ENCODE data around the gene DACT2. TPM values are rescaled to one million over a fixed set of nuclear protein-coding genes. Genes with fewer than 3 reads are reported as not detected.

DACT2 gene
- total and polyA plus RNA-seq, 12 donors: 0.09 to 1.5 (median 0.65) TPM

GRCh38 chr6:168305863-168306262 lies 13.7 kb downstream of the DACT2 start:
- Histone ChIP-seq H3K4me1 (no peaks in the 10 kb centered on the region), H3K27ac (no peak overlapping the region), H3K4me3 (no peak overlapping the region), H3K27me3 (peaks cover 0 to 28% (median 8%) of the 10 kb centered on the region in 7 donors), H3K36me3 (no peaks in the 10 kb centered on the region), H3K9me3 (no peaks in the 10 kb centered on the region)
- 73% methylated on average over 9 of the region's 9 CpGs for WGBS, 2 donors
- no peak for DNase-seq
- TF ChIP-seq, protein P1, sequence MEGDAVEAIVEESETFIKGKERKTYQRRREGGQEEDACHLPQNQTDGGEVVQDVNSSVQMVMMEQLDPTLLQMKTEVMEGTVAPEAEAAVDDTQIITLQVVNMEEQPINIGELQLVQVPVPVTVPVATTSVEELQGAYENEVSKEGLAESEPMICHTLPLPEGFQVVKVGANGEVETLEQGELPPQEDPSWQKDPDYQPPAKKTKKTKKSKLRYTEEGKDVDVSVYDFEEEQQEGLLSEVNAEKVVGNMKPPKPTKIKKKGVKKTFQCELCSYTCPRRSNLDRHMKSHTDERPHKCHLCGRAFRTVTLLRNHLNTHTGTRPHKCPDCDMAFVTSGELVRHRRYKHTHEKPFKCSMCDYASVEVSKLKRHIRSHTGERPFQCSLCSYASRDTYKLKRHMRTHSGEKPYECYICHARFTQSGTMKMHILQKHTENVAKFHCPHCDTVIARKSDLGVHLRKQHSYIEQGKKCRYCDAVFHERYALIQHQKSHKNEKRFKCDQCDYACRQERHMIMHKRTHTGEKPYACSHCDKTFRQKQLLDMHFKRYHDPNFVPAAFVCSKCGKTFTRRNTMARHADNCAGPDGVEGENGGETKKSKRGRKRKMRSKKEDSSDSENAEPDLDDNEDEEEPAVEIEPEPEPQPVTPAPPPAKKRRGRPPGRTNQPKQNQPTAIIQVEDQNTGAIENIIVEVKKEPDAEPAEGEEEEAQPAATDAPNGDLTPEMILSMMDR (IDR thresholded peaks at IDR 0.05): no peak
- ATAC-seq: no peak
- intact Hi-C loops (cut with DNase I): no loop called here

DNA sequence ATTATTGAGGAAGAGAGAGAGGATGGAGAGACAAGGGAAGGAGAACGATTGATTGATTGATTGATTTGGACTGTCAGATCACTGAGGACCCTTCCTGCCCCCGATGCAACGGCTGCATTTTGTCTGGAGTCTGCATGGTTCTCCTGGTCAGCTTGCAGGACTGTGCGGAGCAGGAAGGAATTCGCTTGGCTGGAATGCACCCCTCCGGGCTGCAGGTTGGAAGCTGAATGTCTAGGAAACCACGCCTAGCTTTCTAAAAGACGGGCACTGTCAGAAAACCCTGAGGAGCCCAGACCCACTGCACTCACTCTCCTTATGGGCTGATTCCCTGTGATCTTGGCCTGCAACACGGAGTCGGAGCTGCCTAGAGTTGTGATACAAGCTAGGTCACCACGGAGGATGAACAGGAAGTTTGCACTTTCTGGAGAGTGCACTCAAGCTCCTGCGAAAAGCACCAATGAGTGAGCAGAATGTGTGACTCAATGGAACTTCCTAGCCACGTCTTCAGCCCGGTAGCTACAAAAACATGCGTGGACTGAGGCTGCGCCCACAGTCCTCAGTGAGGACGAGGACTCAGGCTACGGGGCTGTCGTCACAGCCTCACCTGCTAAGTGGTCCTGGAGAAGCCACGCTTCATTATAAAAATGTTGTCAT lies 14.4 kb downstream of the DACT2 start:
- no peak for ATAC-seq
- no peak overlapping the region for H3K27ac ChIP-seq
- no peak overlapping the region for H3K4me3 ChIP-seq
- H3K4me1 ChIP-seq: no peaks in the 10 kb centered on the region
- no peak for DNase-seq
- H3K9me3 ChIP-seq: no peaks in the 10 kb centered on the region
- peaks cover 0 to 28% (median 8%) of the 10 kb centered on the region in 7 donors for H3K27me3 ChIP-seq
- intact Hi-C loops (cut with DNase I): no loop called here
- TF ChIP-seq, protein P1 (IDR thresholded peaks at IDR 0.05): no peak
- 76 to 77% methylated on average over 20 of the region's 20 CpGs for WGBS, 2 donors
- no peaks in the 10 kb centered on the region for H3K36me3 ChIP-seq

- WGBS, 2 donors: 91 to 94% methylated on average over 7 of the region's 7 CpGs
- TF ChIP-seq, protein P1 (IDR thresholded peaks at IDR 0.05): no peak
- intact Hi-C loops (cut with DNase I): no loop called here
- H3K4me3 ChIP-seq: no peak overlapping the region
- no peaks in the 10 kb centered on the region for H3K9me3 ChIP-seq
- H3K4me1 ChIP-seq: no peaks in the 10 kb centered on the region
- DNase-seq (no peak), ATAC-seq (no peak)
- no peaks in the 10 kb centered on the region for H3K36me3 ChIP-seq
- H3K27ac ChIP-seq: no peak overlapping the region
- H3K27me3 ChIP-seq: peaks cover 0 to 34% (median 8%) of the 10 kb centered on the region in 7 donors
These were observed 14.9 kb downstream of the DACT2 start for GRCh38 chr6:168304752-168305015.

DNA sequence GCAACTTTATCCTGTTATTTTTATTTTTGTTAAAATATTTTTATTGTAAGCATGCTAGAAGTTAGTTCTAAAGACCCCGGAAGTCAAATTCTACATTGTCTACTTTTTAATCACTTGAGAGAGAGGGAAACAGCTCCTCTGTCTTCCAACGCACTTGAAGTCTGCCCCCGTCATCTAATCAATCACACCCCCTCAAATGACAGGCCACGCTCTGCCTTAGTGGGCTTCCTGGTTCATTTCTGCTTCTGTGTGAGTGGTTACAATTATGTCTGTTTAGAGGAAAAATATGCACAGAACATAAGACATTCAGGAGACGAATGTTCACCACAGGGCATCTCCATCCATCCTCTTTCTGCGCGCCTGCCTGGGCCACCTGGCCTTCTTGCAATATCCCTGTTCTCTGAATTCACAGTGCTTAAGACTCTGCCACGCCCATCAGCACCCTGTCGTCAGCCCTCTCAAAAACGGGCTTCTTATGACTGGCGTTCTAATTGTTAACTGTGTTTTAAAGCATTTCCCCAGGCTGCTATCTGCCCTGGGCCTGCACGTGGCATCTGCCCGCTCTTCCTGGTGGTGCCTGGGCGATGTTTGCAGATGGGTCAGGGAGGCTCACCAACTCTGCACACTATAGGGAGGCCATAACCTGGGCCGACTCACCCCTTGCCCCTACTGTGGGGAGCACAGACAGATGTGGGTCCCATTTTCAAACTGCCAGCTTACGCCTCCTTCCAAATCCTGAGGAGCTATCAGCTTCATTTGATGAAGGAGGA lies 15.4 kb downstream of the DACT2 start:
- no peaks in the 10 kb centered on the region for H3K9me3 ChIP-seq
- peaks cover 0 to 38% (median 8%) of the 10 kb centered on the region in 7 donors for H3K27me3 ChIP-seq
- ATAC-seq (no peak), DNase-seq (no peak)
- WGBS, 2 donors: 92 to 94% methylated on average over 16 of the region's 16 CpGs
- intact Hi-C loops (cut with DNase I): no loop called here
- H3K4me1 ChIP-seq: no peaks in the 10 kb centered on the region
- no peak overlapping the region for H3K4me3 ChIP-seq
- TF ChIP-seq, protein P1 (IDR thresholded peaks at IDR 0.05): no peak
- no peak overlapping the region for H3K27ac ChIP-seq
- no peaks in the 10 kb centered on the region for H3K36me3 ChIP-seq
